Kidney (tissue), 14 donors: ENCODE data around the gene ZSCAN22. TPM values are rescaled to one million over a fixed set of nuclear protein-coding genes. Genes with fewer than 3 reads are reported as not detected.

Source experiments
- DNase-seq, 5 donors: peaks; one replicate each; pipeline ENCODE4 v3.0.0-alpha.2; 2013 to 2020
- FAIRE-seq: peaks from 2 replicates; lab custom pipeline; 2012; peaks lifted over from hg19 to GRCh38; lab: Jason Lieb, UNC
- H3K27ac ChIP-seq, 2 donors: one replicate each; pipeline ENCODE4 v1.7.0; 2013; ENCODE audit warnings: low read depth in 2 of 2, low read length in 2 of 2, inconsistent platforms in 1 of 2
- H3K27me3 ChIP-seq: one replicate; pipeline ENCODE4 v1.7.1; 2013; ENCODE audit warnings: low read length, inconsistent platforms; ENCODE audit not compliant: control insufficient read depth, insufficient read depth
- H3K36me3 ChIP-seq, 3 donors: one replicate each; pipeline versions ENCODE4 v1.7.0 to v1.7.1; 2013; ENCODE audit warnings: low read length in 3 of 3, control low read depth in 1 of 3, inconsistent platforms in 1 of 3; ENCODE audit not compliant: insufficient read depth in 3 of 3, control insufficient read depth in 2 of 3
- H3K4me1 ChIP-seq, 3 donors: one replicate each; pipeline versions ENCODE4 v1.7.0 to v1.7.1; 2013; ENCODE audit warnings: low read length in 3 of 3, inconsistent platforms in 1 of 3, low read depth in 1 of 3; ENCODE audit not compliant: control insufficient read depth in 2 of 3, insufficient read depth in 2 of 3
- H3K4me3 ChIP-seq, 3 donors: one replicate each; pipeline versions ENCODE4 v1.7.0 to v1.8.1; 2013; ENCODE audit warnings: low read length in 3 of 3, control low read depth in 1 of 3, inconsistent platforms in 1 of 3
- H3K9ac ChIP-seq, 3 donors: one replicate each; pipeline versions ENCODE4 v1.7.0 to v1.7.1; 2013; ENCODE audit warnings: low read length in 3 of 3, control low read depth in 1 of 3, inconsistent platforms in 1 of 3
- H3K9me3 ChIP-seq, 3 donors: one replicate each; pipeline versions ENCODE4 v1.7.0 to v1.7.1; 2013; ENCODE audit warnings: low read length in 3 of 3, control low read depth in 1 of 3, inconsistent platforms in 1 of 3; ENCODE audit not compliant: control insufficient read depth in 2 of 3, insufficient read depth in 1 of 3
- intact Hi-C: fragments of 100-400 bp; cut with DNase I; formaldehyde crosslinking; loops from one replicate; pipeline ENCODE4 v1.11.1; 2022
- polyA plus RNA-seq: library from polyadenylated mRNA; stranded (reverse); fragments of 350-450 nt; fragmentation: Illumina TruSeq; extraction: RNeasy Lipid Tissue Mini Kit (QIAGEN cat#74804); gene quantifications from one replicate; pipeline ENCODE4 v1.2.3, GENCODE V29; 2014; ENCODE audit warnings: low read depth, low replicate concordance; ENCODE audit not compliant: insufficient read depth
- total RNA-seq: library from RNA; stranded (reverse); fragmentation: NEBNext Ultra II Directional; extraction: Animal tissue kit (Norgen Biotek cat#: 25700); gene quantifications from one replicate; pipeline ENCODE4 v1.2.1, GENCODE V29; 2021
- TF ChIP-seq, protein P1 (sequence below): IDR thresholded peaks from 3 replicates; pipeline ENCODE4 v1.5.1; 2012; ENCODE audit warnings: mild to moderate bottlenecking, moderate library complexity, borderline replicate concordance; ENCODE audit not compliant: insufficient read depth; ENCODE audit errors: extremely low read depth
- donor health status: control.
- donor health status: control.
- donor health status: control.
- donor health status: control.
- donor health status: control.
- donor health status: DM: yes; HTN: yes; CAD: no.
- donor health status: Normal renal cell carcinoma (clear cell type).

Gene ZSCAN22
- total and polyA plus RNA-seq, 2 donors from 2014 or later = 1.1 to 3.3 TPM

DNA sequence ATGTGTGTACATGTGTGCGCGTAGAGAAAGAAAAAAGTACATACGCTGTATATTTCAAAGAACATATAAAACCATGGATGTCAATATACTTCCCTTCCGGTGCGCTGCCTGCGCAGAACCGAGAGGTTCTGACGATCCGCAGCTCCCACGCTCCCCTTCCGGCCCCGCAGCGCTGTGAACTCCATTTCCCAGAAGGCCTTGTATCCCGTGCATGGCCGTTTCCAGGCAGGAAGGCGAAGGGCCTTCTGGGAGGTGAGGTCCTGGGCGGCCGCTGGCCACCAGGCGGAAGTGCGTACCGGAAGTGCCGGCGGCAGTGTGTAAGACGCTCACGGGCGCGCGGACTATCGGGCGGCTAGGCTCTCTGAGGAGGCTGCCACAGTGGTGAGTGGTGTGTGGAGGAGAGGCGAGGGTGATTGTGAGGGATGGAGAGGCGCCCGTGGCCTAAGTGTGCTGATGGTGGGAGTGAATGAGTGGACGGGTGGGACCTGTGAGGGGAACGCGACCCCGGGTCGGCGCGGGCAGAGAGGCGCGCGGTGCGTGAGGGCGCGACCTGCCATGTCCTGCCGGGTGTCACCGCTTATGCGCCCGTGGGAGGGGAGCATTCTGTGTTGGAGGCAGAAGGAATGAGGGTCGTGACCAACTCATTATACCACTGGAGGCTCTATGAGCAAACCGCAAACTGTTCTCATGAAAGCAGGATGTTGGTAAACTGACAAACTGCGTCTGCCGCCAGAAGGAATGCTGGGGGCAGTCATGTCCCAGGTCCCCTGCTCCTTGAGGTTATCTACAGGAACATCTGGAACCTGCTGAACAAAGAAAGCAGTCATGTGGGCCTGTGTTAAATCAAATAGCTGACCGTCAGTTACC, 21.5 kb upstream of the ZSCAN22 start, which contains the start of gene ERVK3-1:
Gene ERVK3-1, plus strand, starts transcription at position 313 of the 867 bp plus-strand sequence. CDS start 6,792 bp downstream, outside the sequence.
- H3K4me3 ChIP-seq = peak within 1 kb of the TSS; percentile 80 to 97 (median 94)
- FAIRE-seq (peak; percentile 83), DNase-seq (peak; percentile 96 to 99 (median 98))
- H3K27ac ChIP-seq = peak within 1 kb of the TSS; percentile 88 to 97
- no peaks in the 10 kb centered on the region for H3K9me3 ChIP-seq
- intact Hi-C loops = no loop called here
- peaks cover 6 to 11% (median 7%) of the 10 kb centered on the region in 3 donors for H3K36me3 ChIP-seq
- H3K4me1 ChIP-seq = peaks cover 0 to 10% (median 0%) of the 10 kb centered on the region in 3 donors
- peak within 1 kb of the TSS; percentile 70 to 88 (median 87) for H3K9ac ChIP-seq
- no peaks in the 10 kb centered on the region for H3K27me3 ChIP-seq
- TF ChIP-seq, protein P1, sequence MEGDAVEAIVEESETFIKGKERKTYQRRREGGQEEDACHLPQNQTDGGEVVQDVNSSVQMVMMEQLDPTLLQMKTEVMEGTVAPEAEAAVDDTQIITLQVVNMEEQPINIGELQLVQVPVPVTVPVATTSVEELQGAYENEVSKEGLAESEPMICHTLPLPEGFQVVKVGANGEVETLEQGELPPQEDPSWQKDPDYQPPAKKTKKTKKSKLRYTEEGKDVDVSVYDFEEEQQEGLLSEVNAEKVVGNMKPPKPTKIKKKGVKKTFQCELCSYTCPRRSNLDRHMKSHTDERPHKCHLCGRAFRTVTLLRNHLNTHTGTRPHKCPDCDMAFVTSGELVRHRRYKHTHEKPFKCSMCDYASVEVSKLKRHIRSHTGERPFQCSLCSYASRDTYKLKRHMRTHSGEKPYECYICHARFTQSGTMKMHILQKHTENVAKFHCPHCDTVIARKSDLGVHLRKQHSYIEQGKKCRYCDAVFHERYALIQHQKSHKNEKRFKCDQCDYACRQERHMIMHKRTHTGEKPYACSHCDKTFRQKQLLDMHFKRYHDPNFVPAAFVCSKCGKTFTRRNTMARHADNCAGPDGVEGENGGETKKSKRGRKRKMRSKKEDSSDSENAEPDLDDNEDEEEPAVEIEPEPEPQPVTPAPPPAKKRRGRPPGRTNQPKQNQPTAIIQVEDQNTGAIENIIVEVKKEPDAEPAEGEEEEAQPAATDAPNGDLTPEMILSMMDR = peak; percentile 17

DNA sequence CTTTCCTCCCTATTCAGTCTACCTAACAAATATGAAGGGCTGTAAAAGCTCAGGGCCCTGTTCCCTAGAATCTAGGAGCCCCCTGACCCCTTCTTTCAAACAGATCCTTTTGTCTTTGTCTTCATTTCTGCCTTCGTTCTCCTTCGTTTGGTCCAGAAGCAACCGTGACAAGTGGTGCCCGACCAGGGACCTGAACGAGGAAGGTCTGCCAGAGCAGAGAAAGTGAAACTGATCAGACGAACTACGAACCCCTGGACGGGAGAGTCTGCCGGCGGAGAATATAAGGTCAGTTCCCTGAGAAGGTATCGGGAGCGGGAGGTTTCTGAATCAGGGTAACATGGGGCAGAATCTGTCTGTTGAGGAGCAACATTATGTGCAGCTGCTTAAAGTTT, 20.9 kb upstream of the ZSCAN22 start:
- peak overlapping the region; percentile 70 to 88 (median 87) for H3K9ac ChIP-seq
- DNase-seq = peak in 1 of 5 donors; percentile 14
- H3K27me3 ChIP-seq = no peaks in the 10 kb centered on the region
- no peaks in the 10 kb centered on the region for H3K9me3 ChIP-seq
- intact Hi-C loops = no loop called here
- TF ChIP-seq, protein P1 = no peak
- H3K4me1 ChIP-seq = peaks cover 0 to 10% (median 0%) of the 10 kb centered on the region in 3 donors
- H3K36me3 ChIP-seq = peaks cover 2 to 8% (median 3%) of the 10 kb centered on the region in 3 donors
- no peak for FAIRE-seq
- peak overlapping the region in 1 of 2 donors; percentile 88 for H3K27ac ChIP-seq
- H3K4me3 ChIP-seq = peak overlapping the region; percentile 80 to 97 (median 94)

DNA sequence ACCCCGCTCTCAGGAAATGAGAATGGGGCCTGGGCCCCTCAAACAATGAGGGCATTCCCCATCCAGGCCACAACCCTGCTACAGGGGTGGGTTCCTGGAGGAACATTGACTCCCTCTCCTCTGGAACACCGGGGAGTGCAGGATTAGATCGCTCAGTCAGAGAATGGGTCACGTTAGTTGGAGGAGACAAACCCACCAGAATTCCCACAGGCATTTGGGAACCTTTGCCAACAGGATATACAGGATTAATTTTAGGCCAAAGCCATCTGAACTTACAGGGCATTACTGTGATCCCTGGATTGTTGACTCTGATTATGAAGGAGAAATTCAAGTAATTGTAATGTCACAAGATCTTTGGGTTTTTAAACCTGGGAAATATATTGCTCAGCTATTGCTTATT, 19.1 kb upstream of the ZSCAN22 start:
- Histone ChIP-seq H3K27me3 (no peaks in the 10 kb centered on the region), H3K36me3 (peaks cover 5 to 17% (median 10%) of the 10 kb centered on the region in 3 donors), H3K9ac (no peak overlapping the region), H3K4me1 (peaks cover 0 to 10% (median 0%) of the 10 kb centered on the region in 3 donors), H3K4me3 (no peak overlapping the region), H3K27ac (no peak overlapping the region), H3K9me3 (no peaks in the 10 kb centered on the region)
- TF ChIP-seq, protein P1 = no peak
- intact Hi-C loops = no loop called here
- no peak for DNase-seq
- FAIRE-seq = no peak
